B cell (primary cell): Measurements from ENCODE around the gene FOXO1.

Source experiments
- CTCF ChIP-seq: fragments of 200-600 bp; IDR thresholded peaks from one replicate; pipeline ENCODE4 v1.8.0; 2022; ENCODE audit warnings: antibody characterized with exemption, mild to moderate bottlenecking
- EZH2 ChIP-seq: IDR thresholded peaks from 2 replicates; pipeline ENCODE4 v1.6.1; 2012; ENCODE audit warnings: borderline replicate concordance, low read depth, mild to moderate bottlenecking, moderate library complexity, low read length; ENCODE audit not compliant: insufficient read depth, poor library complexity, severe bottlenecking

GRCh38 chr13:40657307-40657706 is 9.1 kb downstream of the FOXO1 start:
- TF ChIP-seq CTCF (no peak), EZH2 (no peak)
